ENCODE data around the gene JAG2. TPM values are rescaled to one million over a fixed set of nuclear protein-coding genes. Genes with fewer than 3 reads are reported as not detected.

The JAG2 gene
- total RNA-seq, 1 experiment from 2014 or later: 85.9 TPM

DNA sequence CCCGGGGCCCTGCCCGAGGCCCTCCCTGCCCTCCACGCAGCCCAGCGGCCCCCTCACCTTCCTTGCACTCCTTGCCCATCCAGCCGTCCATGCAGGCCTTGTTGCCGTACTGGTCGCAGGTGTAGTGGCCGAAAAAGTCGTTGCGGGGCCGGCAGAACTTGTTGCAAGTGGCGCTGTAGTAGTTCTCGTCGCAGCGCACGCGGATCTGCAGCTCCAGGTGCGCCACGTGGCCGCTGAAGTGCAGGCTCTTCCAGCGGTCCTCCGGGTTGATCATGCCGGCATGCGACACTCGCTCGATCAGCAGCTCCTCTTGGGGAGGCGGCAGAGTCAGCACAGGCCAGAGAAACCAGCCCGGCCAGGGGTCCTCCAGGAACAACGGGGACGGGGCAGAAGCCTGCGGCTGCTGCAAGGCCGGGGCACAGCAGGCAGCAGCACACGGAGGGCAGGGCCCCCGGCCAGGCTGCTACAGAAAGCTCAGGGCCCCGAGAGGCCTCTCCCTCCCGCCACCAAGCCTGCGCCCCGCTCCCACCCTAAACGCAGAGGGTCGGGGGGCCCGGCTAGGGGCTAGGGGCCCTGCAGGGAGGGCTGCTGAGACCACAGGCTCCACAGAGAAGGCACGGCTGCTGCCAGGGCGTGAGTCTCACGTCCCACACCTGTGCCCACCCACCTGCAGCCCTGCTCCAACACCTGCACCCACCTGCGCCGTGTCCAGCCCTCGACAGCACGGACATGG lies 12.7 kb downstream of the JAG2 start:
- Histone ChIP-seq H3K4me2 (ENCODE audit: low read length) (no peak overlapping the region), H3K36me3 (ENCODE audit: control insufficient read depth in 1 of 2, insufficient read depth in 2 of 2, low read length in 2 of 2) (peaks cover 2 to 9% of the 10 kb centered on the region in 2 experiments; a peak in 2 of 4 replicates), H3K4me1 (ENCODE audit: control insufficient read depth in 1 of 2, insufficient read depth in 2 of 2, low read length in 2 of 2) (no peaks in the 10 kb centered on the region)

More for the DNA sequence above, 12.7 kb downstream of the JAG2 start:
- Histone ChIP-seq H3K9me2 (ENCODE audit: insufficient read depth) (no peaks in the 10 kb centered on the region), H3K9ac (ENCODE audit: low read length) (no peak overlapping the region), H2AFZ (ENCODE audit: low read depth, low read length, poor library complexity, severe bottlenecking) (no peak overlapping the region), H3K9me3 (ENCODE audit: control insufficient read depth in 1 of 2, insufficient read depth in 1 of 2, low read depth in 1 of 2, low read length in 2 of 2) (no peaks in the 10 kb centered on the region), H3K27ac (ENCODE audit: low read depth, low read length) (no peak overlapping the region), H3K27me3 (ENCODE audit: insufficient read depth, low read length) (no peaks in the 10 kb centered on the region), H4K20me1 (ENCODE audit: insufficient read depth) (no peaks in the 10 kb centered on the region), H3K79me2 (ENCODE audit: insufficient read depth, low read length) (peaks cover 29% of the 10 kb centered on the region), H3K4me3 (replicated peaks in 1 of 2; ENCODE audit: low read depth in 1 of 2, low read length in 2 of 2) (no peak overlapping the region)
- ChIA-PET POLR2A (no interaction called here), CTCF (no interaction called here), RAD21 (ENCODE audit: low non-redundant PET in 1 of 2, low total read pairs in 2 of 2, uncharacterized antibody in 2 of 2, unreplicated experiment in 2 of 2) (interaction anchor here in 1 of 2 experiments (0.7 kb wide), 1 partner anchor 178 kb away, joined by 4 read pairs; no protein-coding TSS in a partner anchor)
- DNase-seq (ENCODE audit: low read depth, low spot score) (no peak), ATAC-seq (no peak)
- BruUV-seq (replicated peaks): no TSS peak
- intact Hi-C loops (cut with micrococcal nuclease): no loop called here
- TF ChIP-seq, protein P1, sequence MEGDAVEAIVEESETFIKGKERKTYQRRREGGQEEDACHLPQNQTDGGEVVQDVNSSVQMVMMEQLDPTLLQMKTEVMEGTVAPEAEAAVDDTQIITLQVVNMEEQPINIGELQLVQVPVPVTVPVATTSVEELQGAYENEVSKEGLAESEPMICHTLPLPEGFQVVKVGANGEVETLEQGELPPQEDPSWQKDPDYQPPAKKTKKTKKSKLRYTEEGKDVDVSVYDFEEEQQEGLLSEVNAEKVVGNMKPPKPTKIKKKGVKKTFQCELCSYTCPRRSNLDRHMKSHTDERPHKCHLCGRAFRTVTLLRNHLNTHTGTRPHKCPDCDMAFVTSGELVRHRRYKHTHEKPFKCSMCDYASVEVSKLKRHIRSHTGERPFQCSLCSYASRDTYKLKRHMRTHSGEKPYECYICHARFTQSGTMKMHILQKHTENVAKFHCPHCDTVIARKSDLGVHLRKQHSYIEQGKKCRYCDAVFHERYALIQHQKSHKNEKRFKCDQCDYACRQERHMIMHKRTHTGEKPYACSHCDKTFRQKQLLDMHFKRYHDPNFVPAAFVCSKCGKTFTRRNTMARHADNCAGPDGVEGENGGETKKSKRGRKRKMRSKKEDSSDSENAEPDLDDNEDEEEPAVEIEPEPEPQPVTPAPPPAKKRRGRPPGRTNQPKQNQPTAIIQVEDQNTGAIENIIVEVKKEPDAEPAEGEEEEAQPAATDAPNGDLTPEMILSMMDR (IDR thresholded peaks at IDR 0.05 in 2 of 3, conservative IDR thresholded peaks at IDR 0.05 in 1 of 3; ENCODE audit: borderline replicate concordance in 1 of 3, insufficient read depth in 1 of 3, low read depth in 2 of 3, low read length in 2 of 3): no peak
- TF ChIP-seq SRF (IDR thresholded peaks at IDR 0.05; ENCODE audit: low read depth): no peak
- TF ChIP-seq POLR2A (IDR thresholded peaks at IDR 0.05; ENCODE audit: borderline replicate concordance, extremely low read depth, insufficient read depth, insufficient read length): no peak
- no peak for TF ChIP-seq YY1 (IDR thresholded peaks at IDR 0.05; ENCODE audit: extremely low read depth, insufficient replicate concordance, low read depth, low read length)
- TF ChIP-seq, protein P2, sequence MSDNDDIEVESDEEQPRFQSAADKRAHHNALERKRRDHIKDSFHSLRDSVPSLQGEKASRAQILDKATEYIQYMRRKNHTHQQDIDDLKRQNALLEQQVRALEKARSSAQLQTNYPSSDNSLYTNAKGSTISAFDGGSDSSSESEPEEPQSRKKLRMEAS (IDR thresholded peaks at IDR 0.05): no peak
- TF ChIP-seq, protein P3, sequence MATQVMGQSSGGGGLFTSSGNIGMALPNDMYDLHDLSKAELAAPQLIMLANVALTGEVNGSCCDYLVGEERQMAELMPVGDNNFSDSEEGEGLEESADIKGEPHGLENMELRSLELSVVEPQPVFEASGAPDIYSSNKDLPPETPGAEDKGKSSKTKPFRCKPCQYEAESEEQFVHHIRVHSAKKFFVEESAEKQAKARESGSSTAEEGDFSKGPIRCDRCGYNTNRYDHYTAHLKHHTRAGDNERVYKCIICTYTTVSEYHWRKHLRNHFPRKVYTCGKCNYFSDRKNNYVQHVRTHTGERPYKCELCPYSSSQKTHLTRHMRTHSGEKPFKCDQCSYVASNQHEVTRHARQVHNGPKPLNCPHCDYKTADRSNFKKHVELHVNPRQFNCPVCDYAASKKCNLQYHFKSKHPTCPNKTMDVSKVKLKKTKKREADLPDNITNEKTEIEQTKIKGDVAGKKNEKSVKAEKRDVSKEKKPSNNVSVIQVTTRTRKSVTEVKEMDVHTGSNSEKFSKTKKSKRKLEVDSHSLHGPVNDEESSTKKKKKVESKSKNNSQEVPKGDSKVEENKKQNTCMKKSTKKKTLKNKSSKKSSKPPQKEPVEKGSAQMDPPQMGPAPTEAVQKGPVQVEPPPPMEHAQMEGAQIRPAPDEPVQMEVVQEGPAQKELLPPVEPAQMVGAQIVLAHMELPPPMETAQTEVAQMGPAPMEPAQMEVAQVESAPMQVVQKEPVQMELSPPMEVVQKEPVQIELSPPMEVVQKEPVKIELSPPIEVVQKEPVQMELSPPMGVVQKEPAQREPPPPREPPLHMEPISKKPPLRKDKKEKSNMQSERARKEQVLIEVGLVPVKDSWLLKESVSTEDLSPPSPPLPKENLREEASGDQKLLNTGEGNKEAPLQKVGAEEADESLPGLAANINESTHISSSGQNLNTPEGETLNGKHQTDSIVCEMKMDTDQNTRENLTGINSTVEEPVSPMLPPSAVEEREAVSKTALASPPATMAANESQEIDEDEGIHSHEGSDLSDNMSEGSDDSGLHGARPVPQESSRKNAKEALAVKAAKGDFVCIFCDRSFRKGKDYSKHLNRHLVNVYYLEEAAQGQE (IDR thresholded peaks at IDR 0.05; ENCODE audit: low read depth): no peak
- no peak for TF ChIP-seq CBX3 (IDR thresholded peaks at IDR 0.05; ENCODE audit: low read depth)
- TF ChIP-seq RAD21 (IDR thresholded peaks at IDR 0.05; ENCODE audit: low read depth): no peak
- TF ChIP-seq EZH2phosphoT487 (IDR thresholded peaks at IDR 0.05; ENCODE audit: borderline replicate concordance): no peak
- no peak for TF ChIP-seq CEBPB (IDR thresholded peaks at IDR 0.05; ENCODE audit: low read depth)
- no peak for TF ChIP-seq ZNF274 (IDR thresholded peaks at IDR 0.05; ENCODE audit: low read depth, low read length)
